ENCODE results near the gene ARMH4.
A peak's percentile ranks its signal among the peaks of the same experiment; 100 is the strongest.
"Not testable (repeated sequence)": the region's sequence is repeated elsewhere in the genome, so short reads cannot be mapped to it uniquely, and the experiment has no call there.

The ARMH4 gene

DNA sequence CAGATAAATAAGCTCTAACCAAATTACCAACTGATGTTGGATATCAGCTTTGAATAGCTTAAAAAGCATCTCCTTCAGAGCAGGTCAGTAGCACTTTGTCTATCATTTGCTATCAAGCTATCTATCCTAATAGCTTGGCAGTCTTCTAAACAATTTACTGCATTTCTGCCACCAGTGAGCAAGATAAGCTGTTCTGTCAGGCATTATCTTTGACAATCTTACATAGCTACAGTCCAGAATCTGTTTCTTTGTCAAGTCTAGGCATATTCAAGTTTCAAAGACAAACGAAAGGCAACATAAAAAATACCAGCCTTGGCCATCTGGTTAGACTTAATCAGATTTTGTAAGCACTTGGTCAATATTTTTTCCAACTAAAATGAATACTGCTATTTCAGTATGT is 5.6 kb downstream of the ARMH4 start:
- DNase-seq (ENCODE audit: low read depth, low spot score): no peak

DNA sequence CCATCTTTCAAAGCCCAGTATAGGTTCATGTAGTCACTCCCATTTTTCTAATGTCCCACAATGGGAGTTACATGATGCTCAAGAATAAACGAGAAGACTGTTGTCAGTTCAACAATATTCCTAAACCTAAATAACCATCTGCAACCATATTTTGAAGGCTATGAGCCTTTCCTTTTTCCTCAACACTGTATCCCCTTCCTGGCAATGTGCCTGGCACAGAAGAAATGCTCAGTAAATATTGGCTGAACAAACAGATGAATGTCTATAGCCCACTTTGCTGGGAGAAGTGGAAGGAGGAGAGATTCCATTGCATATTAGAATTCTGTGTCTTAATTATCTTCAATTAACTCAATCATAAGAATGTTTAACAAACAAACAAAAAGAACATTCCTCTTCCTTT is 6.1 kb downstream of the ARMH4 start:
- DNase-seq (ENCODE audit: low read depth, low spot score): no peak

- no peak for DNase-seq (ENCODE audit: low read depth, low spot score)
Measured at GRCh38 chr14:58143106-58143505, 8.9 kb downstream of the ARMH4 start.

DNA sequence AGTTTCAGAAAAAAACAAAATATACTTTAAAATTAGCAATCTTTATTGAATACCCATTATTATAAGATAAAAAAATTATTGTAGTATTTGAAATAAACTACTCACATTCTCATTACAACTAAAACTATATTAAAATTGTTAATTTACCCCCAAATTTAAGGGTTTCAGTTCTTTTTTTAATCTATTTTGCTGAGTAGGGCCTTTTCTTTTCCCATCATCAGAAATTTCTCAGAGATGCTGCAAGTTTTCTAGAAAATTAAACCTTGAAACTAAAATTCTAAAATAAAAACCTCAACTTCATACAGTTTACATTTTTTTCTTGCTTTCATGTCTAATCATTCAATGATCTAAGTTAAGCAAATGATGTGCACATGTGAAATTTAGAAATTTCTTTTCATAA is 10.1 kb downstream of the ARMH4 start:
- no peak for DNase-seq (ENCODE audit: low read depth, low spot score)

- no peak for DNase-seq (ENCODE audit: low read depth, low spot score)
Measured at GRCh38 chr14:58138714-58139482, 13.1 kb downstream of the ARMH4 start.

DNA sequence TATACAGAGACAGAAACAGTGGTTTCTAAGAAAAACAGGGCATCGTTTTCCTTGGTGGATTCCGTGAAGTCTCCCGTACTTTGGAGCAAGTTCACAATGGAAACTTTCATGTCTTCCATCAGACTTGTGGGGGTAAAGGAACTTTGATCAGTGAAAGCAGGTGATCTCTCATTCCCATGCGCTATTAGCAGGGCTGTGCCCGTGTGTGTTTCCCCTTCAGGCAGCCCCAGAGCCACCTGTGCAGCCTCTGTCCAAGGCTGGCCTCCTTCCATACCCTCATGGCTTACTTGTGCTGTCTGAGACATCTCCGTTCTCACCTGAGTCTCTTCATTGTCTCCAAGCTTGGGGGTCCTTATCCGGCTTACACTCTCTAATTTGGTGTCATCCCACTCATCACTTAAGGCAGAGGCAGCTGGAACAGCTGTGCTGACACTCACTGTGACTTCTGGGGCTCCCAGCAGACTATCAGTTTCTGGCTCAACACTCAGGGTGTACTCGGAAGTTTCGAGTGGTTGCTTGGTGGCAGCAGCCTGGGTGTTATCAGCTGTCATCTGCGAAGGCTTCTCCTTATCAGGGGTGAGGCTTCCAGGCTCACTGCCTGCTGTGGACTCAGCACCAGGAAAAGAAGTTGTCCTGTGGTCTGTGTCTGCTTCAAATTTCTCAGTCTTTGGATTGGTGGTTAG is 13.8 kb downstream of the ARMH4 start:
- peak; percentile 12 for DNase-seq (ENCODE audit: low read depth, low spot score)

DNA sequence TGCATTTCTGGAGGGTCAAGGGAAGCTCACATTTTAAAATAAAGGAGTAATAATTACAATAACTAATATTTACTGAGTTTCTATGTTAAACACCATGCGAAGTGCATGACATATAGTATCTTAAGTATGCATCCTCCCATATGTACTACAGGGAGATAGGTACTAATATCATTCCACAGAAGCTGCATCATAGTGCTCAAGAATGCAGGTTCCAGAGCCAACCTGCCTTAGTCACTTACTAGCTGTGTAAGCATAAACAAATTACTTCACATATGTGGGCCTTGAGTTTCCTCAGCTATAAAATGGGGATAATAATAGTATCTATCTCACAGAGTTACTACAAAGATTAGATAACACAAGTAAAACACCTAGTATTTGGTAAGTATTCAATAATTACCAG is 18.3 kb downstream of the ARMH4 start:
- DNase-seq (ENCODE audit: low read depth, low spot score): no peak

GRCh38 chr14:58131386-58131785 is 20.6 kb downstream of the ARMH4 start:
- DNase-seq (ENCODE audit: low read depth, low spot score): no peak

DNA sequence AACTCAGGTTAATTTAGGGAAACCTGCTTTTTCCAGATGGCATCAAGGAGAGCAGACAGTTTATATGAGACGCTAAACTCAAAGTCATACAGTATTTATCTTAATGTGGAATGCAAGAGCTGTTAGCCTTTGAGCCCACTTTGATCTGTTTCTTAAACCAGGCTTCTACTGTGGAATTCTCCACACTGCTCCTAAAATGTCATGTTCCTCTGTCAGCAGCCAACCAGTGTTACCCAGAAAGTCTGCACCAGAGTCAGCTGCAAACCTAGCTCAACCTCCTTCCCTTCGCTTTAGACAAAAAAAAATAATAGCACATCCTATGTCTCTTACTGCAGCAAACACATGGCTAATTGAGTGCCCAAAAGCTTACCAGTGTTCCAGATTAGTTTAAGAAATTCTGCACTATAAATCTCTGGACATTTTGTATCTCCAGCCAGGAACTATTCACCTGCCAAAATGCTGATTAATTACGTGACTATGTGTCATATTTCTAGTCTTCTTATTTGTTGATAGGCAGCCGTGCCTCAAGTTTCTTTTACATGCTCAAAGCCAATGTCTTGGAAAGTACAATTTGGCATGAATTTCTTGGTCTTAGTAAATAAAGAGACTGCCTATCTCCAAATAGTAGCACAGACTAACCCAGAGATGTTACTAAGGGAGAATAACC is 21.8 kb downstream of the ARMH4 start:
- DNase-seq (ENCODE audit: low read depth, low spot score): no peak

DNA sequence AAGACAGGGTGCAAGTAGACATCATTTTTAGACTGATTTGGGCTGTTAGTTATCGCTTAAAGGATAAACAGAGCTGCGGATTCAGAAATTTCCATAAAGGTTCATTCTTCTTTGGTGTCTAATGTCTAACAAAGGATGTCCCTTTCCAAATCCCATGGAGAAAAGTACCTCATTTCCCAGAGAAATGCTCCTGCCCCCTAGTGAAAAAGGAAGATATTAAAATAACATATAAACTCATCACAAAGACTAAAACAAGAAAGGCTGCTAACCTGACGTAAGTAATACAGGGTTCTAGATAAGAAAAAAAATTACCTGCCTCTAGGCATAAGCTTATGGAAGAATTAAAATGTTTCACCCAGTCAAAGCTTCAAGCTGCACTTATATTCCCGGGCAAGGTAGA is 22.8 kb downstream of the ARMH4 start:
- no peak for DNase-seq (ENCODE audit: low read depth, low spot score)

GRCh38 chr14:58128416-58128815 is 23.6 kb downstream of the ARMH4 start:
- DNase-seq (ENCODE audit: low read depth, low spot score): no peak

GRCh38 chr14:58122546-58122945 is 29.5 kb downstream of the ARMH4 start:
- DNase-seq (ENCODE audit: low read depth, low spot score): not testable (repeated sequence)

GRCh38 chr14:58121530-58122186 is 30.4 kb downstream of the ARMH4 start:
- no peak for DNase-seq (ENCODE audit: low read depth, low spot score)

DNA sequence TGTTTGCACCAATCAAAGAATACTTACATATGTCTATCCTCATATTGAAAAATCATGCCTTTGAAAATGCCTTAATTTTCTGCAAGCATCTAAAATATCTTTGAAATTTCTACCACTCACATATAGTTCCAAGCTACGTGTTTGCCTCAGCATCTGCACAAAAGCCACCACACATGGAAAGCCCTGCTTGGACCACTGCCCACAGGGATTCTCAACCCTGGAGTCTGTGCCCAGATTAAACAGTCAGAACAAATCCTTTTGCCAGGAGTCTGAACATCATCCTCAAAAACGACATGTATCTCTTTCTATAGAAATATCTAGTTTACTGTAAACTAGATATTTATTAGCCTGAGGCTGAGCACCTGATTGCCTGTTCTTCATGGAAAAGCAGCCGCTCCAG is 32.6 kb downstream of the ARMH4 start:
- DNase-seq (ENCODE audit: low read depth, low spot score): no peak

DNA sequence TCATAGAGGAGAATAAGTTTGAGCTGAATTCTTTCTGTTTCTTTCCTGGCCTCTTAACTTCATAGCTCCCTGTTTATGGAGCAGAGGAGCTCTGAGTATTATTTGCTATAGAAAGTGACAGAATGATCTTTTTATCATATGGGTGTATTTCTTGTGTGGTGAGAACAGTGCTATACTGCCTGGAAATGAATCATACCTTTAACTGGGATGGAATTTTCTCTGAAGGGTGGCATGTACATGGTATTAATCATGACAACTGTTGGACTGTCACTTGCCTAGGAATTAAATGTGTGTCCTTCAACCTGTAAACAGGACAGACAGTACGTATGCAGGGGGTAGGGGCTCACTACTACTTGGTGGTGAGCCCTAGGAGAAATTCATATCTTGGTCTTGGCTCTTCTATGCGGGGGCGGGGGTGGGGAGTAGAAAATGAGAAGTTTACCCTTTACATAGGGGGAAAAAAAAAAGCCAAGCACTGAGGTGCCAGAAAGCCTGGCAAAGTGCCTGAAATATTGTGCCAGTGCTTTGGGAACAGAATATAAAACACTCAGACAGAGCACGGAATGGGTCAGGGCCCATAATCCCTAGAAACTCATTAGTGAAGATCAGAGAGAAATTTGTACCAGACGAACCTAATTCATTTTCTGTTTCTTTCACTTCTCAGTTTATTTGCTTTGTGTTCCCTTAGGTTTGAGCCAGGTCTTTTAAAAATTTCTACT is 33.8 kb downstream of the ARMH4 start:
- no peak for DNase-seq (ENCODE audit: low read depth, low spot score)

GRCh38 chr14:58109744-58110143 is 42.3 kb downstream of the ARMH4 start:
- DNase-seq (ENCODE audit: low read depth, low spot score): no peak

GRCh38 chr14:58108717-58109116 is 43.3 kb downstream of the ARMH4 start:
- no peak for DNase-seq (ENCODE audit: low read depth, low spot score)

DNA sequence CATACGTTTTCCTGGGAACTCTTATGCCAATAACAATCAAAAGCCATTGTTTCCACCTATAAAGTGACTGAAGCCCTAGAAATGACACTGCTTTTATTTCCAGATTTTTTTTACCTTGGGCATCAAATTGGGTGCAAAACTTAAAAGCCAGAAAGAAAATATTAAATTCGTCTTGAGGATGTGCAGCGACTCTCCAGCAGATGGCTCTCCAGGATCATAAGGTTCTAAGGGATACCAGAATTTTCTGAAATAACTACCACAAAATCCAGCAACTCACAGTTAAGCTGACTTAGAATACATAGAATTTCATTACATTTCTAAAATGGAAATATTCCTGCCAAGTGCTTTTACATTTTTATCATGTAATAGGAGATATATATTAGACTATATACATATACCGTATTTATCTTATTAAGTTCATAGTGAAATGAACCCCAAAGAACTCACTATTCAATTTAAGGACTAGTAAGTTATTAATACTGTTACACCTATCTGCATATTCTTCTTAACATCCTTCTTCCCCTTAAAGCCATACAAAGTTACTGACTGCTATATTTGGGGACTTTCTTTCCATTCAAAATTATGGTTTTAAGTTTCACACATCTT is 44.0 kb downstream of the ARMH4 start:
- DNase-seq (ENCODE audit: low read depth, low spot score): no peak

DNA sequence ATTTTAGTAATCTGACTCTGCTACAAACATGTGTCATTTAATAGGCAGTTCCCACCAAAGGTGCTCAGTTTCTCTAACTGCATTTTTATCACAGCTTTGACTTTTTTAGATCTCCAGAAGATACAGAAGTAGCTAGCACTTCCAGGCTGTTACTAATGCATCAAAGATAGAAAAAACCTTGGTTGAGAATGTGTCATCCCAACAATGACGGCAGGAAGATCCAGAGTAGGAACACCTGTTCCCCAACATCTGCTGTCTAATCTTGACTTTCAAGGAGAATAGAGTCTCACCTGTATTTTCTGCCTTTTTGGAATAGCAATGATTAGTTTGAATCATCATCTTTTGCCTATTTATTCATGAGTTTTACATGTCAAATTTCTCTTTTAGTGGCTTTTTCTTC is 45.0 kb downstream of the ARMH4 start:
- DNase-seq (ENCODE audit: low read depth, low spot score): no peak

- DNase-seq (ENCODE audit: low read depth, low spot score): no peak
Measured at GRCh38 chr14:58106446-58106845, 45.6 kb downstream of the ARMH4 start.

DNA sequence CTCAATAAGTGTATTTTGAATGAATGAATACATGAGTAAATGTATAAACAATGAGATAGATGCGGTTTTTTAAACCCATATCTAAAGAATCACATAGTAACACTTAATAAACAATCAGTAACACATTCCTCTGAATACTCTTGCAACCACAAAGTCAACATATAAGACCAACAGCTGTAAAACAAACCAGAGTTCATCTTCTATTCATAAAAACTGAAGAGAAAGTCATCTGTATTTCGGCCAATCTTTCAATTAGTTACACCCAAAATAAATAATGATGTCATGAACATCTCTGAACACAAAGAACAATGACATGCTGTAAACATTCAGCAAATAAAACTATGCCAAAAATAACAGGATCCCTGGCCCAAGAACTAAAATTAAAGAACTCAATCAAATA is 47.2 kb downstream of the ARMH4 start:
- no peak for DNase-seq (ENCODE audit: low read depth, low spot score)

Data from ELF-1 (cell line).